Spinal cord (tissue), 10 donors: ENCODE results near the gene RABEPK. TPM values are rescaled to one million over a fixed set of nuclear protein-coding genes. Genes with fewer than 3 reads are reported as not detected.
A peak's percentile ranks its signal among the peaks of the same experiment; 100 is the strongest.
"Not testable (repeated sequence)": the region's sequence is repeated elsewhere in the genome, so short reads cannot be mapped to it uniquely, and the experiment has no call there.

Experiments
- DNase-seq, 6 donors: peaks; one replicate each; pipeline versions ENCODE4 v3.0.0 to v3.0.0-alpha.2; 2013 to 2015; ENCODE audit warnings: low spot score in 6 of 6, low read depth in 4 of 6
- H3K27ac ChIP-seq: one replicate; pipeline ENCODE4 v1.5.1; 2013; ENCODE audit warnings: low read depth, low read length, control low read depth
- H3K27me3 ChIP-seq: one replicate; pipeline ENCODE4 v1.6.1; 2013; ENCODE audit warnings: low read length; ENCODE audit not compliant: control insufficient read depth, insufficient read depth
- H3K36me3 ChIP-seq: one replicate; pipeline ENCODE4 v1.6.1; 2013; ENCODE audit warnings: low read length; ENCODE audit not compliant: control insufficient read depth, insufficient read depth
- H3K4me1 ChIP-seq: one replicate; pipeline ENCODE4 v1.6.1; 2013; ENCODE audit warnings: low read length; ENCODE audit not compliant: control insufficient read depth, insufficient read depth
- H3K4me3 ChIP-seq: one replicate; pipeline ENCODE4 v1.5.1; 2013; ENCODE audit warnings: low read depth, low read length, control low read depth
- H3K9me3 ChIP-seq: one replicate; pipeline ENCODE4 v1.6.1; 2013; ENCODE audit warnings: low read length; ENCODE audit not compliant: control insufficient read depth, insufficient read depth
- WGBS: methylation state at CpG from one replicate; pipeline ENCODE4 v1.1.5; 2013; ENCODE audit warnings: missing lambda C conversion rate; ENCODE audit not compliant: insufficient coverage; 5-methylcytosine and 5-hydroxymethylcytosine counted together
- polyA plus RNA-seq, 2 donors: library from polyadenylated mRNA; unstranded; fragments of 120-200 nt; gene quantifications; one replicate each; pipeline ENCODE4 v1.2.1, GENCODE V29; 2013; ENCODE audit not compliant: insufficient read length in 2 of 2
- total RNA-seq, 2 donors: library from RNA; depleted of rRNA in 1 of 2; stranded (reverse); fragments of 120-200 nt in 1 of 2; fragments of >200 nt in 1 of 2; gene quantifications; one replicate each; pipeline versions ENCODE4 v1.2.3 to v1.2.4, GENCODE V29; 2013 to 2014
- donor health status: healthy.

RABEPK gene
- total and polyA plus RNA-seq, 4 donors: 19.5 to 31.9 (median 27.1) TPM

- Histone ChIP-seq H3K27me3 (no peaks in the 10 kb centered on the region), H3K36me3 (peaks cover 40% of the 10 kb centered on the region), H3K4me1 (no peaks in the 10 kb centered on the region), H3K4me3 (no peak overlapping the region), H3K27ac (no peak overlapping the region), H3K9me3 (no peaks in the 10 kb centered on the region)
- WGBS: 100% methylated on average over 1 of the region's 6 CpGs
- DNase-seq: no peak
Observed at GRCh38 chr9:125227761-125228160, 27.4 kb downstream of the RABEPK start.

GRCh38 chr9:125233678-125234077 lies 33.3 kb downstream of the RABEPK start:
- no peaks in the 10 kb centered on the region for H3K9me3 ChIP-seq
- H3K36me3 ChIP-seq: peaks cover 52% of the 10 kb centered on the region
- WGBS: 80% methylated on average over 2 of the region's 3 CpGs
- peaks cover 9% of the 10 kb centered on the region for H3K4me1 ChIP-seq
- no peaks in the 10 kb centered on the region for H3K27me3 ChIP-seq
- no peak for DNase-seq
- no peak overlapping the region for H3K27ac ChIP-seq
- no peak overlapping the region for H3K4me3 ChIP-seq

GRCh38 chr9:125234099-125234498 lies 33.8 kb downstream of the RABEPK start:
- H3K4me1 ChIP-seq, H3K9me3 ChIP-seq, H3K27me3 ChIP-seq, H3K27ac ChIP-seq, H3K4me3 ChIP-seq, DNase-seq: not testable (repeated sequence)
- WGBS: 100% methylated on average over 1 of the region's 8 CpGs
- peaks cover 52% of the 10 kb centered on the region for H3K36me3 ChIP-seq

- Histone ChIP-seq H3K9me3 (no peaks in the 10 kb centered on the region), H3K36me3 (peaks cover 54% of the 10 kb centered on the region), H3K4me1 (peaks cover 16% of the 10 kb centered on the region), H3K27me3 (no peaks in the 10 kb centered on the region), H3K4me3 (no peak overlapping the region), H3K27ac (no peak overlapping the region)
- 76% methylated on average over 3 of the region's 5 CpGs for WGBS
- no peak for DNase-seq
Observed at GRCh38 chr9:125235804-125236519, 35.6 kb downstream of the RABEPK start.

DNA sequence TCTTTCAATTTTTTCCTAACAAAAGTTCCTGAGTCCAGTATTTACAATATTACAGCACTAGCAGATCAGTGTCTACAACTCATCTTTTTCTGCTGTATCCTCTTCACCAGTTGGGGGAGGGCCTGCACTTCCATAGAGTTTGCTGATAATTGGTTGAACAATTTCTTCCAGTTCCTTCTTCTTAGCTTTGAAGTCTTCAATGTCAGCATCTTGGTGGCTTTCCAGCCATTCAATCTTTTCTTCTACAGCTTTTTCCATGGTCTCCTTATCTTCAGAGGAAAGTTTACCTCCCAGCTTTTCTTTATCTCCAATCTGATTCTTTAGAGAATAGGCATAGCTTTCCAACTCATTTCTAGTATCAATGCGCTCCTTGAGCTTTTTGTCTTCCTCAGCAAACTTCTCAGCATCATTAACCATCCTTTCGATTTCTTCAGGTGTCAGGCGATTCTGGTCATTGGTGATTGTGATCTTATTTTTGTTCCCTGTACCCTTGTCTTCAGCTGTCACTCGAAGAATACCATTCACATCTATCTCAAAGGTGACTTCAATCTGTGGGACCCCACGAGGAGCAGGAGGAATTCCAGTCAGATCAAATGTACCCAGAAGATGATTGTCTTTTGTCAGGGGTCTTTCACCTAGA lies 36.3 kb downstream of the RABEPK start:
- WGBS: no CpG with 5 or more reads among the region's 5 CpGs
- not testable (repeated sequence) for H3K27me3 ChIP-seq, H3K4me3 ChIP-seq, DNase-seq, H3K9me3 ChIP-seq, H3K27ac ChIP-seq
- peaks cover 16% of the 10 kb centered on the region for H3K4me1 ChIP-seq
- peaks cover 51% of the 10 kb centered on the region for H3K36me3 ChIP-seq

DNA sequence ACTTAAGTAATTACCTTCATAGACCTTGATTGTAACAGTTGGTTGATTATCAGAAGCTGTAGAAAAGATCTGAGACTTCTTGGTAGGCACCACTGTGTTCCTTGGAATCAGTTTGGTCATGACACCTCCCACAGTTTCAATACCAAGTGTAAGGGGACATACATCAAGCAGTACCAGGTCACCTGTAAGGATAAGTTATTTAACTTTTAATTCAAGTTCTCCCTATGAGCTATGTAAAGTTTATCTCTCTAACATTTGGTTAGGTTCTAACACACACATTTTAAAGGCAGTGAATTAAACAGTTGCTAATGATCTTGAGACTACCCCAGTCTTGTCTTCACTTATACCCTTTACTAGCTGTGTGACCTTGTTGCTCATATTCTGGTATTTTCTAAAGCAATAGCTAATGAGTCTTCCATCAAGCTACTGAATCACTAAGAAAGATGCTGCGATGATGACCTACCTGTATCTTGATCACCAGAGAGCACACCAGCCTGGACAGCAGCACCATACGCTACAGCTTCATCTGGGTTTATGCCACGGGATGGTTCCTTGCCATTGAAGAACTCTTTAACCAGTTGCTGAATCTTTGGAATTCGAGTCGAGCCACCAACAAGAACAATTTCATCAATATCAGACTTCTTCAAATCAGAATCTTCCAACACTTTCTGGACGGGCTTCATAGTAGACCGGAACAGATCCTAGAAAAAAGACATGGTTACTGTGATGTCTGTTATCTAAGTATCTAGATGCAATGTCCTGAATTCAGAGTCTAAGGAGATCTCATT lies 38.0 kb downstream of the RABEPK start:
- H3K4me3 ChIP-seq: no peak overlapping the region
- H3K27me3 ChIP-seq: no peaks in the 10 kb centered on the region
- H3K9me3 ChIP-seq: no peaks in the 10 kb centered on the region
- WGBS: 81% methylated on average over 3 of the region's 7 CpGs
- peaks cover 22% of the 10 kb centered on the region for H3K4me1 ChIP-seq
- DNase-seq: no peak
- H3K27ac ChIP-seq: no peak overlapping the region
- H3K36me3 ChIP-seq: peaks cover 42% of the 10 kb centered on the region

DNA sequence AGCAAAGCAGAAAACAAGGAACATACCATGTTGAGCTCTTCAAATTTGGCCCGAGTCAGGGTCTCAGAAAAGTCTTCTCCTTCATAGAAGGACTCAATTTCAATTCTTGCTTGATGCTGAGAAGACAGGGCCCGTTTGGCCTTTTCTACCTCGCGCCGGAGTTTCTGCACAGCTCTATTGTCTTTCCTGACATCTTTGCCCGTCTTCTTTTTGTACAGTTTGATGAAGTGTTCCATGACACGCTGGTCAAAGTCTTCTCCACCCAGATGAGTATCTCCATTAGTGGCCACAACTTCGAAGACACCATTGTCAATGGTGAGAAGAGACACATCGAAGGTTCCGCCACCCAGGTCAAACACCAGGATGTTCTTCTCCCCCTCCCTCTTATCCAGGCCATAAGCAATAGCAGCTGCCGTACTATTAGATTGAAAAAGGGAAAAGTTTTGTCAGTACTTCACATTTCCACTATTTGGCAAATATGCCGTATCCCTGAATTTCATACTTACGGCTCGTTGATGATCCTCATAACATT lies 38.6 kb downstream of the RABEPK start:
- no peak overlapping the region for H3K27ac ChIP-seq
- peaks cover 37% of the 10 kb centered on the region for H3K36me3 ChIP-seq
- no peaks in the 10 kb centered on the region for H3K9me3 ChIP-seq
- H3K27me3 ChIP-seq: no peaks in the 10 kb centered on the region
- peak overlapping the region; percentile 16 for H3K4me3 ChIP-seq
- peaks cover 22% of the 10 kb centered on the region for H3K4me1 ChIP-seq
- DNase-seq: no peak
- WGBS: 53% methylated on average over 2 of the region's 14 CpGs

- Histone ChIP-seq H3K36me3 (peaks cover 37% of the 10 kb centered on the region), H3K9me3 (no peaks in the 10 kb centered on the region), H3K27me3 (no peaks in the 10 kb centered on the region), H3K4me1 (peaks cover 22% of the 10 kb centered on the region), H3K4me3 (peak overlapping the region; percentile 98), H3K27ac (peak overlapping the region; percentile 97)
- WGBS: 60% methylated on average over 2 of the region's 8 CpGs
- no peak for DNase-seq
Observed at GRCh38 chr9:125239631-125240597, 39.6 kb downstream of the RABEPK start.

DNA sequence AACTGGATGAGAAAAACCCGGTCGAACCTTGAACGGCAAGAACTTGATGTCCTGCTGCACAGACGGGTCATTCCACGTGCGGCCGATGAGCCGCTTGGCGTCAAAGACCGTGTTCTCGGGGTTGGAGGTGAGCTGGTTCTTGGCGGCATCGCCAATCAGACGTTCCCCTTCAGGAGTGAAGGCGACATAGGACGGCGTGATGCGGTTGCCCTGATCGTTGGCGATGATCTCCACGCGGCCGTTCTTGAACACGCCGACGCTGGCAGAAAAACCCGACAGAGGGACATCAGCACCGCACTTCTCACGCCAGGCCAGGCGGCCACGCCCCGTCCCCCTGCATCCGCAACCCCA lies 40.3 kb downstream of the RABEPK start:
- peak in 1 of 6 donors; percentile 9 for DNase-seq
- Histone ChIP-seq H3K36me3 (peaks cover 34% of the 10 kb centered on the region), H3K27me3 (no peaks in the 10 kb centered on the region), H3K4me3 (peak overlapping the region; percentile 98), H3K4me1 (peaks cover 22% of the 10 kb centered on the region), H3K27ac (peak overlapping the region; percentile 97), H3K9me3 (no peaks in the 10 kb centered on the region)
- WGBS: 0% methylated on average over 33 of the region's 33 CpGs
